SKM-1 treated with dmso at 0.1 percent for 144 hours (cell line): ENCODE data around the gene PRMT5.

Experiments used
- DNase-seq: peaks from one replicate; lab custom pipeline; 2025; ENCODE audit not compliant: unreplicated experiment; lab: John Stamatoyannopoulos, UW

Gene PRMT5

GRCh38 chr14:22878271-22879246 lies 50.6 kb downstream of the PRMT5 start:
- no peak for DNase-seq

GRCh38 chr14:22877000-22877501 lies 52.1 kb downstream of the PRMT5 start:
- DNase-seq = no peak

- DNase-seq = no peak
These were observed 53.3 kb downstream of the PRMT5 start for GRCh38 chr14:22875748-22876319.

GRCh38 chr14:22875003-22875747 lies 54.0 kb downstream of the PRMT5 start:
- no peak for DNase-seq

- no peak for DNase-seq
These were observed 56.2 kb downstream of the PRMT5 start for GRCh38 chr14:22872833-22873520.

GRCh38 chr14:22872033-22872832 lies 56.9 kb downstream of the PRMT5 start:
- DNase-seq = peak; percentile 15

GRCh38 chr14:22871224-22872032 lies 57.7 kb downstream of the PRMT5 start, which contains the start of gene LRP10:
Gene LRP10 (plus strand): TSS chr14:22871740. CDS start chr14:22872304, 564 bp downstream.
- DNase-seq = peak; percentile 58

- DNase-seq = peak; percentile 42
These were observed 58.4 kb downstream of the PRMT5 start for GRCh38 chr14:22870811-22871223.
